WTC11 (cell line): Measurements from ENCODE around the gene ERGIC3. TPM values are rescaled to one million over a fixed set of nuclear protein-coding genes. Genes with fewer than 3 reads are reported as not detected.

Experiments used
- ATAC-seq: fragments of 200-7000 bp; cut with Tn5 transposase; 2 replicates; pipeline ENCODE4 v1.10.0; 2021; ENCODE audit warnings: mild to moderate bottlenecking, moderate library complexity
- CTCF ChIA-PET: fragments of 300-600 bp; sonication (Branson Sonifier 250); formaldehyde crosslinking; loops from one replicate; lab custom pipeline; 2021; ENCODE audit warnings: antibody characterized with exemption; lab: Charles Lee
- POLR2A ChIA-PET: fragments of 350-600 bp; sonication (Branson Sonifier 250); formaldehyde crosslinking; loops from one replicate; lab custom pipeline; 2021; ENCODE audit warnings: antibody characterized with exemption; lab: Charles Lee
- DNase-seq: peaks from one replicate; pipeline ENCODE4 v3.0.0; 2021; ENCODE audit warnings: low spot score
- H3K27ac Mint-ChIP-seq: 2 replicates; pipeline ENCODE4 v1.8.0; 2021; ENCODE audit warnings: mixed read lengths
- H3K27me3 Mint-ChIP-seq: 2 replicates; pipeline ENCODE4 v1.8.0; 2021; ENCODE audit warnings: low read depth, mild to moderate bottlenecking, moderate library complexity, mixed read lengths
- H3K36me3 Mint-ChIP-seq: 2 replicates; pipeline ENCODE4 v1.8.0; 2021; ENCODE audit warnings: mixed read lengths
- H3K4me1 Mint-ChIP-seq: 2 replicates; pipeline ENCODE4 v1.8.0; 2022; ENCODE audit warnings: mixed read lengths
- H3K4me3 Mint-ChIP-seq: 2 replicates; pipeline ENCODE4 v1.8.0; 2021; ENCODE audit warnings: mild to moderate bottlenecking, moderate library complexity, mixed read lengths
- H3K9me3 Mint-ChIP-seq: 2 replicates; pipeline ENCODE4 v1.8.0; 2021; ENCODE audit warnings: mixed read lengths
- GRHL2 ChIP-seq: fragments of 250-450 bp; sonication (Bioruptor Pico); IDR thresholded peaks from 2 replicates; pipeline ENCODE4 v1.8.0; 2022; ENCODE audit warnings: mild to moderate bottlenecking, moderate library complexity; ENCODE audit not compliant: insufficient replicate concordance, severe bottlenecking
- JUN ChIP-seq: sonication (generic); formaldehyde crosslinking; IDR thresholded peaks from 2 replicates; pipeline ENCODE4 v1.8.0; 2023; ENCODE audit warnings: mild to moderate bottlenecking, missing genetic modification reagents
- NFE2L1 ChIP-seq: sonication (generic); formaldehyde crosslinking; IDR thresholded peaks from 2 replicates; pipeline ENCODE4 v1.8.1; 2023; ENCODE audit warnings: missing genetic modification reagents
- NR1H2 ChIP-seq: sonication (generic); formaldehyde crosslinking; IDR thresholded peaks from 2 replicates; pipeline ENCODE4 v1.9.0; 2021; ENCODE audit warnings: mild to moderate bottlenecking, moderate library complexity, missing genetic modification reagents
- NR2C2 ChIP-seq: sonication (generic); formaldehyde crosslinking; IDR thresholded peaks from 2 replicates; pipeline ENCODE4 v1.8.0; 2022; ENCODE audit warnings: mild to moderate bottlenecking, missing genetic modification reagents
- NR3C1 ChIP-seq: sonication (generic); formaldehyde crosslinking; conservative IDR thresholded peaks from 2 replicates; pipeline ENCODE4 v1.8.1; 2023; ENCODE audit warnings: low read depth, mild to moderate bottlenecking, missing genetic modification reagents
- SP1 ChIP-seq: sonication (generic); formaldehyde crosslinking; conservative IDR thresholded peaks from 2 replicates; pipeline ENCODE4 v1.8.1; 2022; ENCODE audit warnings: missing genetic modification reagents
- TEAD4 ChIP-seq: sonication (generic); formaldehyde crosslinking; IDR thresholded peaks from 2 replicates; pipeline ENCODE4 v1.8.0; 2022; ENCODE audit warnings: mild to moderate bottlenecking, missing genetic modification reagents
- ZNF263 ChIP-seq: sonication (generic); formaldehyde crosslinking; IDR thresholded peaks from 2 replicates; pipeline ENCODE4 v1.8.1; 2022; ENCODE audit warnings: low read depth, mild to moderate bottlenecking, moderate library complexity, missing genetic modification reagents
- total RNA-seq: library from RNA; stranded (reverse); gene quantifications from 3 replicates; pipeline ENCODE4 v1.2.3, GENCODE V29; 2021
- TF ChIP-seq, protein P1 (sequence below): sonication (generic); formaldehyde crosslinking; IDR thresholded peaks from 2 replicates; pipeline ENCODE4 v1.8.1; 2023; ENCODE audit warnings: mild to moderate bottlenecking, missing genetic modification reagents, borderline replicate concordance
- TF ChIP-seq, protein P2 (sequence below): fragments of 250-450 bp; sonication (Bioruptor Pico); IDR thresholded peaks from 2 replicates; pipeline ENCODE4 v1.9.0; 2021; ENCODE audit warnings: mild to moderate bottlenecking, borderline replicate concordance
- TF ChIP-seq, protein P3 (sequence below): sonication (generic); formaldehyde crosslinking; IDR thresholded peaks from 2 replicates; pipeline ENCODE4 v1.8.1; 2023; ENCODE audit warnings: mild to moderate bottlenecking, missing genetic modification reagents
- TF ChIP-seq, protein P4 (sequence below): sonication (generic); formaldehyde crosslinking; IDR thresholded peaks from 2 replicates; pipeline ENCODE4 v1.8.1; 2022; ENCODE audit warnings: mild to moderate bottlenecking, moderate library complexity, missing genetic modification reagents
- TF ChIP-seq, protein P5 (sequence below): fragments of 250-450 bp; sonication (Bioruptor Pico); IDR thresholded peaks from 2 replicates; pipeline ENCODE4 v2.1.2; 2022; ENCODE audit warnings: mild to moderate bottlenecking, moderate library complexity
- TF ChIP-seq, protein P6 (sequence below): sonication (generic); formaldehyde crosslinking; IDR thresholded peaks from 2 replicates; pipeline ENCODE4 v1.8.1; 2023; ENCODE audit warnings: mild to moderate bottlenecking, moderate library complexity, missing genetic modification reagents

The ERGIC3 gene
- total RNA-seq, 1 experiment from 2014 or later = 168 TPM

DNA sequence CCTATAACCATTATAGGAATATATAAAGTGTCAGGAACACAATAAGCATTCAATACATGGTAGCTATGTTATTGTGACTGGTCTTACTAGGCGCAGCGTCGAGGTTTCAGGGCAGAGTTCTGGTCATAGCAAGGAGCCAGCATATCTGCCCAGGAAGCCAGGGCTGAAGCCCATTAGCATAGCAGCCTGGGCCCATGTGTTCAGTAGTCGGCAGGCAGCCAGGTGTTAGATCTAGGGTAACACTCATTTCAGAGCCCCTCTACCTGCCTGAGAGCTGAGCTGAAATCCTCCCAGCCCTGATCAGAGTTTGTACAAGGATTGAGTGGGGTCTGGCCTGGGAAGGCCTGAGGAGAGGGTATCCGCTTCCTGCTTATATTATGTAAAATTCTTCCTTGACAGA lies 44.6 kb upstream of the ERGIC3 start (continued):
- TF ChIP-seq, protein P1, sequence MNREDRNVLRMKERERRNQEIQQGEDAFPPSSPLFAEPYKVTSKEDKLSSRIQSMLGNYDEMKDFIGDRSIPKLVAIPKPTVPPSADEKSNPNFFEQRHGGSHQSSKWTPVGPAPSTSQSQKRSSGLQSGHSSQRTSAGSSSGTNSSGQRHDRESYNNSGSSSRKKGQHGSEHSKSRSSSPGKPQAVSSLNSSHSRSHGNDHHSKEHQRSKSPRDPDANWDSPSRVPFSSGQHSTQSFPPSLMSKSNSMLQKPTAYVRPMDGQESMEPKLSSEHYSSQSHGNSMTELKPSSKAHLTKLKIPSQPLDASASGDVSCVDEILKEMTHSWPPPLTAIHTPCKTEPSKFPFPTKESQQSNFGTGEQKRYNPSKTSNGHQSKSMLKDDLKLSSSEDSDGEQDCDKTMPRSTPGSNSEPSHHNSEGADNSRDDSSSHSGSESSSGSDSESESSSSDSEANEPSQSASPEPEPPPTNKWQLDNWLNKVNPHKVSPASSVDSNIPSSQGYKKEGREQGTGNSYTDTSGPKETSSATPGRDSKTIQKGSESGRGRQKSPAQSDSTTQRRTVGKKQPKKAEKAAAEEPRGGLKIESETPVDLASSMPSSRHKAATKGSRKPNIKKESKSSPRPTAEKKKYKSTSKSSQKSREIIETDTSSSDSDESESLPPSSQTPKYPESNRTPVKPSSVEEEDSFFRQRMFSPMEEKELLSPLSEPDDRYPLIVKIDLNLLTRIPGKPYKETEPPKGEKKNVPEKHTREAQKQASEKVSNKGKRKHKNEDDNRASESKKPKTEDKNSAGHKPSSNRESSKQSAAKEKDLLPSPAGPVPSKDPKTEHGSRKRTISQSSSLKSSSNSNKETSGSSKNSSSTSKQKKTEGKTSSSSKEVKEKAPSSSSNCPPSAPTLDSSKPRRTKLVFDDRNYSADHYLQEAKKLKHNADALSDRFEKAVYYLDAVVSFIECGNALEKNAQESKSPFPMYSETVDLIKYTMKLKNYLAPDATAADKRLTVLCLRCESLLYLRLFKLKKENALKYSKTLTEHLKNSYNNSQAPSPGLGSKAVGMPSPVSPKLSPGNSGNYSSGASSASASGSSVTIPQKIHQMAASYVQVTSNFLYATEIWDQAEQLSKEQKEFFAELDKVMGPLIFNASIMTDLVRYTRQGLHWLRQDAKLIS (CRISPR knock-in tag) = no peak
- TF ChIP-seq, protein P2, sequence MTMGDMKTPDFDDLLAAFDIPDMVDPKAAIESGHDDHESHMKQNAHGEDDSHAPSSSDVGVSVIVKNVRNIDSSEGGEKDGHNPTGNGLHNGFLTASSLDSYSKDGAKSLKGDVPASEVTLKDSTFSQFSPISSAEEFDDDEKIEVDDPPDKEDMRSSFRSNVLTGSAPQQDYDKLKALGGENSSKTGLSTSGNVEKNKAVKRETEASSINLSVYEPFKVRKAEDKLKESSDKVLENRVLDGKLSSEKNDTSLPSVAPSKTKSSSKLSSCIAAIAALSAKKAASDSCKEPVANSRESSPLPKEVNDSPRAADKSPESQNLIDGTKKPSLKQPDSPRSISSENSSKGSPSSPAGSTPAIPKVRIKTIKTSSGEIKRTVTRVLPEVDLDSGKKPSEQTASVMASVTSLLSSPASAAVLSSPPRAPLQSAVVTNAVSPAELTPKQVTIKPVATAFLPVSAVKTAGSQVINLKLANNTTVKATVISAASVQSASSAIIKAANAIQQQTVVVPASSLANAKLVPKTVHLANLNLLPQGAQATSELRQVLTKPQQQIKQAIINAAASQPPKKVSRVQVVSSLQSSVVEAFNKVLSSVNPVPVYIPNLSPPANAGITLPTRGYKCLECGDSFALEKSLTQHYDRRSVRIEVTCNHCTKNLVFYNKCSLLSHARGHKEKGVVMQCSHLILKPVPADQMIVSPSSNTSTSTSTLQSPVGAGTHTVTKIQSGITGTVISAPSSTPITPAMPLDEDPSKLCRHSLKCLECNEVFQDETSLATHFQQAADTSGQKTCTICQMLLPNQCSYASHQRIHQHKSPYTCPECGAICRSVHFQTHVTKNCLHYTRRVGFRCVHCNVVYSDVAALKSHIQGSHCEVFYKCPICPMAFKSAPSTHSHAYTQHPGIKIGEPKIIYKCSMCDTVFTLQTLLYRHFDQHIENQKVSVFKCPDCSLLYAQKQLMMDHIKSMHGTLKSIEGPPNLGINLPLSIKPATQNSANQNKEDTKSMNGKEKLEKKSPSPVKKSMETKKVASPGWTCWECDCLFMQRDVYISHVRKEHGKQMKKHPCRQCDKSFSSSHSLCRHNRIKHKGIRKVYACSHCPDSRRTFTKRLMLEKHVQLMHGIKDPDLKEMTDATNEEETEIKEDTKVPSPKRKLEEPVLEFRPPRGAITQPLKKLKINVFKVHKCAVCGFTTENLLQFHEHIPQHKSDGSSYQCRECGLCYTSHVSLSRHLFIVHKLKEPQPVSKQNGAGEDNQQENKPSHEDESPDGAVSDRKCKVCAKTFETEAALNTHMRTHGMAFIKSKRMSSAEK (CRISPR knock-in tag) = no peak
- TF ChIP-seq, protein P3, sequence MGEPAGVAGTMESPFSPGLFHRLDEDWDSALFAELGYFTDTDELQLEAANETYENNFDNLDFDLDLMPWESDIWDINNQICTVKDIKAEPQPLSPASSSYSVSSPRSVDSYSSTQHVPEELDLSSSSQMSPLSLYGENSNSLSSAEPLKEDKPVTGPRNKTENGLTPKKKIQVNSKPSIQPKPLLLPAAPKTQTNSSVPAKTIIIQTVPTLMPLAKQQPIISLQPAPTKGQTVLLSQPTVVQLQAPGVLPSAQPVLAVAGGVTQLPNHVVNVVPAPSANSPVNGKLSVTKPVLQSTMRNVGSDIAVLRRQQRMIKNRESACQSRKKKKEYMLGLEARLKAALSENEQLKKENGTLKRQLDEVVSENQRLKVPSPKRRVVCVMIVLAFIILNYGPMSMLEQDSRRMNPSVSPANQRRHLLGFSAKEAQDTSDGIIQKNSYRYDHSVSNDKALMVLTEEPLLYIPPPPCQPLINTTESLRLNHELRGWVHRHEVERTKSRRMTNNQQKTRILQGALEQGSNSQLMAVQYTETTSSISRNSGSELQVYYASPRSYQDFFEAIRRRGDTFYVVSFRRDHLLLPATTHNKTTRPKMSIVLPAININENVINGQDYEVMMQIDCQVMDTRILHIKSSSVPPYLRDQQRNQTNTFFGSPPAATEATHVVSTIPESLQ (CRISPR knock-in tag) = no peak
- TF ChIP-seq JUN (CRISPR knock-in tag) = no peak

DNA sequence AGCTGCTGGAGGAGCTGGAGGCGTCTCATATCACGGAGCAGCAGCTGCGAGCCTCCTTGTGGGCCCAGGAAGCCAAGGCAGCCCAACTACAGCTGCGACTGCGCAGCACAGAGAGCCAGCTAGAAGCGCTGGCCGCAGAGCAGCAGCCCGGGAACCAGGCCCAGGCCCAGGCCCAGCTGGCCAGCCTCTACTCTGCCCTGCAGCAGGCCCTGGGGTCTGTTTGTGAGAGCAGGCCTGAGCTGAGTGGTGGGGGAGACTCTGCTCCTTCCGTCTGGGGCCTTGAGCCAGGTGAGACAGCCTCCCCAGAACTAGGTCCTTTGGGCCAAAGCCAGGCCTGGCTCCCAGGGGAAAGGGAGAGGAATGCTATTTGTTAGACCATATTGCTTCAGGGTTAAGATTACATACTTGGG lies 44.1 kb upstream of the ERGIC3 start:
- no peaks in the 10 kb centered on the region for H3K27me3 Mint-ChIP-seq
- no peaks in the 10 kb centered on the region for H3K9me3 Mint-ChIP-seq
- DNase-seq = no peak
- TF ChIP-seq TEAD4 (CRISPR knock-in tag) (no peak), GRHL2 (CRISPR knock-in tag) (no peak), NR3C1 (CRISPR knock-in tag) (no peak), ZNF263 (no peak), NFE2L1 (CRISPR knock-in tag) (no peak), NR2C2 (CRISPR knock-in tag) (no peak), SP1 (CRISPR knock-in tag) (no peak), NR1H2 (CRISPR knock-in tag) (no peak)
- TF ChIP-seq, protein P4, sequence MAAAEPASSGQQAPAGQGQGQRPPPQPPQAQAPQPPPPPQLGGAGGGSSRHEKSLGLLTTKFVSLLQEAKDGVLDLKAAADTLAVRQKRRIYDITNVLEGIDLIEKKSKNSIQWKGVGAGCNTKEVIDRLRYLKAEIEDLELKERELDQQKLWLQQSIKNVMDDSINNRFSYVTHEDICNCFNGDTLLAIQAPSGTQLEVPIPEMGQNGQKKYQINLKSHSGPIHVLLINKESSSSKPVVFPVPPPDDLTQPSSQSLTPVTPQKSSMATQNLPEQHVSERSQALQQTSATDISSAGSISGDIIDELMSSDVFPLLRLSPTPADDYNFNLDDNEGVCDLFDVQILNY (CRISPR knock-in tag) = no peak
- TF ChIP-seq, protein P5, sequence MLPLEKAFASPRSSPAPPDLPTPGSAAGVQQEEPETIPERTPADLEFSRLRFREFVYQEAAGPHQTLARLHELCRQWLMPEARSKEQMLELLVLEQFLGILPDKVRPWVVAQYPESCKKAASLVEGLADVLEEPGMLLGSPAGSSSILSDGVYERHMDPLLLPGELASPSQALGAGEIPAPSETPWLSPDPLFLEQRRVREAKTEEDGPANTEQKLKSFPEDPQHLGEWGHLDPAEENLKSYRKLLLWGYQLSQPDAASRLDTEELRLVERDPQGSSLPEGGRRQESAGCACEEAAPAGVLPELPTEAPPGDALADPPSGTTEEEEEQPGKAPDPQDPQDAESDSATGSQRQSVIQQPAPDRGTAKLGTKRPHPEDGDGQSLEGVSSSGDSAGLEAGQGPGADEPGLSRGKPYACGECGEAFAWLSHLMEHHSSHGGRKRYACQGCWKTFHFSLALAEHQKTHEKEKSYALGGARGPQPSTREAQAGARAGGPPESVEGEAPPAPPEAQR = no peak
- TF ChIP-seq, protein P6, sequence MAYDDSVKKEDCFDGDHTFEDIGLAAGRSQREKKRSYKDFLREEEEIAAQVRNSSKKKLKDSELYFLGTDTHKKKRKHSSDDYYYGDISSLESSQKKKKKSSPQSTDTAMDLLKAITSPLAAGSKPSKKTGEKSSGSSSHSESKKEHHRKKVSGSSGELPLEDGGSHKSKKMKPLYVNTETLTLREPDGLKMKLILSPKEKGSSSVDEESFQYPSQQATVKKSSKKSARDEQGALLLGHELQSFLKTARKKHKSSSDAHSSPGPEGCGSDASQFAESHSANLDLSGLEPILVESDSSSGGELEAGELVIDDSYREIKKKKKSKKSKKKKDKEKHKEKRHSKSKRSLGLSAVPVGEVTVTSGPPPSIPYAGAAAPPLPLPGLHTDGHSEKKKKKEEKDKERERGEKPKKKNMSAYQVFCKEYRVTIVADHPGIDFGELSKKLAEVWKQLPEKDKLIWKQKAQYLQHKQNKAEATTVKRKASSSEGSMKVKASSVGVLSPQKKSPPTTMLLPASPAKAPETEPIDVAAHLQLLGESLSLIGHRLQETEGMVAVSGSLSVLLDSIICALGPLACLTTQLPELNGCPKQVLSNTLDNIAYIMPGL = no peak
- TF ChIP-seq, all 79 proteins: peak for 0
- ChIA-PET CTCF (no interaction called here), POLR2A (no interaction called here)
- no peaks in the 10 kb centered on the region for H3K4me1 Mint-ChIP-seq
- H3K36me3 Mint-ChIP-seq = peaks cover 74% of the 10 kb centered on the region
- ATAC-seq = no peak
- H3K4me3 Mint-ChIP-seq = no peak overlapping the region
- H3K27ac Mint-ChIP-seq = no peak overlapping the region; the same call in 1 of the 2 replicates
